IMR-90 (cell line): ENCODE measurements around the gene FAM151A. TPM values are rescaled to one million over a fixed set of nuclear protein-coding genes. Genes with fewer than 3 reads are reported as not detected.

Experiments
- polyA plus RNA-seq, 3 experiments: library from polyadenylated mRNA; depleted of rRNA; stranded (reverse); fragments of >200 nt; gene quantifications; 2 replicates each; pipeline ENCODE4 v1.2.3, GENCODE V29; 2012; ENCODE audit warnings: low replicate concordance in 1 of 3
- total RNA-seq: library from RNA; depleted of rRNA; stranded (reverse); fragments of >200 nt; gene quantifications from 2 replicates; pipeline ENCODE4 v1.2.3, GENCODE V29; 2012; rRNA removed

Gene FAM151A
- total and polyA plus RNA-seq, 2 of the 4 experiments (the other 2 are of a cell fraction) = not detected

Other genes with a start within 250 kb of the FAM151A start
- 9.7 and 10.9 TPM in 2 replicates for gene SSBP3, start 217.1 kb downstream of the FAM151A start, total RNA-seq
- 39.6 and 40.6 TPM in 2 replicates for gene SSBP3, start 217.1 kb downstream of the FAM151A start, polyA plus RNA-seq (2012; rRNA removed)
- 2.5 TPM in 2 replicates for gene ACOT11, start 75.3 kb downstream of the FAM151A start, total RNA-seq
- 2.7 and 3.1 TPM in 2 replicates for gene ACOT11, start 75.3 kb downstream of the FAM151A start, polyA plus RNA-seq (2012; rRNA removed)
- not detected in 2 replicates for gene MROH7, start 18.3 kb upstream of the FAM151A start, total RNA-seq
- 0.06 TPM in 1 of 2 replicates, not detected in the other for gene MROH7, start 18.3 kb upstream of the FAM151A start, polyA plus RNA-seq (2012; rRNA removed)
- gene TTC4, start 92.3 kb upstream of the FAM151A start, total RNA-seq = 27.1 and 35.3 TPM in 2 replicates
- 18.0 and 21.6 TPM in 2 replicates for gene TTC4, start 92.3 kb upstream of the FAM151A start, polyA plus RNA-seq (2012; rRNA removed)
- gene PARS2, start 141.0 kb upstream of the FAM151A start, total RNA-seq = 6.1 and 6.3 TPM in 2 replicates
- 2.9 and 3.4 TPM in 2 replicates for gene PARS2, start 141.0 kb upstream of the FAM151A start, polyA plus RNA-seq (2012; rRNA removed)
- not detected in 2 replicates for gene TTC22, start 177.8 kb upstream of the FAM151A start, total RNA-seq
- not detected in 2 replicates for gene TTC22, start 177.8 kb upstream of the FAM151A start, polyA plus RNA-seq (2012; rRNA removed)